ENCODE measurements around the gene PLCB1.

- TF ChIP-seq CTCF (conservative IDR thresholded peaks at IDR 0.05) (no peak), EZH2 (IDR thresholded peaks at IDR 0.05; ENCODE audit: low read depth) (no peak)
These were observed 743.5 kb downstream of the PLCB1 start for GRCh38 chr20:8875586-8875985.

All from PC-9 (cell line).